Neural cell (in vitro differentiated cells): ENCODE results near the gene HNRNPH2.

ENCODE experiments used
- EP300 ChIP-seq: fragments of 450-650 bp; conservative IDR thresholded peaks from 2 replicates; pipeline ENCODE4 v1.6.1; 2014; ENCODE audit warnings: antibody characterized with exemption, mild to moderate bottlenecking, moderate library complexity; ENCODE audit not compliant: poor library complexity, severe bottlenecking
- EZH2 ChIP-seq: fragments of 200-600, 300-800 bp; shearing (Covaris generic), sonication (generic); IDR thresholded peaks from 2 replicates; pipeline ENCODE4 v1.6.1; 2014; ENCODE audit warnings: antibody characterized with exemption, low read length, borderline replicate concordance, mild to moderate bottlenecking; ENCODE audit not compliant: insufficient read depth, poor library complexity, severe bottlenecking
- POLR2AphosphoS5 ChIP-seq: IDR thresholded peaks from 2 replicates; pipeline ENCODE4 v1.6.1; 2012
- RAD21 ChIP-seq: fragments of 450-650 bp; conservative IDR thresholded peaks from 2 replicates; pipeline ENCODE4 v1.6.1; 2014; ENCODE audit warnings: antibody characterized with exemption, mild to moderate bottlenecking, moderate library complexity
- REST ChIP-seq: IDR thresholded peaks from 2 replicates; pipeline ENCODE4 v1.6.1; 2012; ENCODE audit warnings: borderline replicate concordance
- TAF1 ChIP-seq: IDR thresholded peaks from 2 replicates; pipeline ENCODE4 v1.6.1; 2012; ENCODE audit warnings: low read depth
- TF ChIP-seq, protein P1 (sequence below): fragments of 450-650 bp; IDR thresholded peaks from 2 replicates; pipeline ENCODE4 v1.5.1; 2014; ENCODE audit warnings: antibody characterized with exemption, mild to moderate bottlenecking, moderate library complexity; ENCODE audit not compliant: poor library complexity, severe bottlenecking

DNA sequence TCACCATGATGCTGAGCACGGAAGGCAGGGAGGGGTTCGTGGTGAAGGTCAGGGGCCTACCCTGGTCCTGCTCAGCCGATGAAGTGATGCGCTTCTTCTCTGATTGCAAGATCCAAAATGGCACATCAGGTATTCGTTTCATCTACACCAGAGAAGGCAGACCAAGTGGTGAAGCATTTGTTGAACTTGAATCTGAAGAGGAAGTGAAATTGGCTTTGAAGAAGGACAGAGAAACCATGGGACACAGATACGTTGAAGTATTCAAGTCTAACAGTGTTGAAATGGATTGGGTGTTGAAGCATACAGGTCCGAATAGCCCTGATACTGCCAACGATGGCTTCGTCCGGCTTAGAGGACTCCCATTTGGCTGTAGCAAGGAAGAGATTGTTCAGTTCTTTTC lies 4.0 kb downstream of the HNRNPH2 start:
- TF ChIP-seq, protein P1, sequence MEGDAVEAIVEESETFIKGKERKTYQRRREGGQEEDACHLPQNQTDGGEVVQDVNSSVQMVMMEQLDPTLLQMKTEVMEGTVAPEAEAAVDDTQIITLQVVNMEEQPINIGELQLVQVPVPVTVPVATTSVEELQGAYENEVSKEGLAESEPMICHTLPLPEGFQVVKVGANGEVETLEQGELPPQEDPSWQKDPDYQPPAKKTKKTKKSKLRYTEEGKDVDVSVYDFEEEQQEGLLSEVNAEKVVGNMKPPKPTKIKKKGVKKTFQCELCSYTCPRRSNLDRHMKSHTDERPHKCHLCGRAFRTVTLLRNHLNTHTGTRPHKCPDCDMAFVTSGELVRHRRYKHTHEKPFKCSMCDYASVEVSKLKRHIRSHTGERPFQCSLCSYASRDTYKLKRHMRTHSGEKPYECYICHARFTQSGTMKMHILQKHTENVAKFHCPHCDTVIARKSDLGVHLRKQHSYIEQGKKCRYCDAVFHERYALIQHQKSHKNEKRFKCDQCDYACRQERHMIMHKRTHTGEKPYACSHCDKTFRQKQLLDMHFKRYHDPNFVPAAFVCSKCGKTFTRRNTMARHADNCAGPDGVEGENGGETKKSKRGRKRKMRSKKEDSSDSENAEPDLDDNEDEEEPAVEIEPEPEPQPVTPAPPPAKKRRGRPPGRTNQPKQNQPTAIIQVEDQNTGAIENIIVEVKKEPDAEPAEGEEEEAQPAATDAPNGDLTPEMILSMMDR: no peak
- TF ChIP-seq EP300 (no peak), RAD21 (no peak), POLR2AphosphoS5 (no peak), REST (no peak), TAF1 (no peak), EZH2 (no peak)
